Lower lobe of right lung (tissue), 2 donors: Measurements from ENCODE around the gene RPS6KB2. TPM values are rescaled to one million over a fixed set of nuclear protein-coding genes. Genes with fewer than 3 reads are reported as not detected.
A peak's percentile ranks its signal among the peaks of the same experiment; 100 is the strongest.

Source experiments
- ATAC-seq, 2 donors: fragments of 200-7000 bp; cut with Tn5 transposase; one replicate each; pipeline ENCODE4 v1.9.1; 2020 to 2022; ENCODE audit warnings: mild to moderate bottlenecking in 2 of 2, moderate library complexity in 2 of 2
- DNase-seq: peaks from one replicate; pipeline ENCODE4 v3.0.0-alpha.2; 2020
- H3K27ac ChIP-seq: fragments of 200-600 bp; one replicate; pipeline ENCODE4 v1.8.0; 2022
- H3K27me3 ChIP-seq: fragments of 200-600 bp; one replicate; pipeline ENCODE4 v1.8.0; 2022; ENCODE audit warnings: low read depth
- H3K36me3 ChIP-seq: fragments of 200-600 bp; one replicate; pipeline ENCODE4 v1.8.0; 2022; ENCODE audit warnings: mild to moderate bottlenecking
- H3K4me1 ChIP-seq: fragments of 200-600 bp; one replicate; pipeline ENCODE4 v1.8.0; 2022
- H3K4me3 ChIP-seq: fragments of 200-600 bp; one replicate; pipeline ENCODE4 v1.8.0; 2022; ENCODE audit warnings: mild to moderate bottlenecking
- H3K9me3 ChIP-seq: fragments of 200-600 bp; one replicate; pipeline ENCODE4 v1.8.0; 2022
- CTCF ChIP-seq: fragments of 200-600 bp; IDR thresholded peaks from one replicate; pipeline ENCODE4 v1.8.0; 2022; ENCODE audit warnings: antibody characterized with exemption, mild to moderate bottlenecking
- intact Hi-C: fragments of 100-400 bp; cut with DNase I; formaldehyde crosslinking; loops from one replicate; pipeline ENCODE4 v1.11.0; 2022
- total RNA-seq: library from RNA; stranded (reverse); fragmentation: NEBNext Ultra II Directional; extraction: Animal tissue kit (Norgen Biotek cat#: 25700); gene quantifications from one replicate; pipeline ENCODE4 v1.2.1, GENCODE V29; 2021
- donor health status: DM: no; HTN: yes; CAD: no; lungs with severe emphysema.

The RPS6KB2 gene
- total RNA-seq, 1 donor from 2014 or later = 42.1 TPM

GRCh38 chr11:67419325-67420049, 8.8 kb upstream of the RPS6KB2 start:
- H3K36me3 ChIP-seq = no peaks in the 10 kb centered on the region
- no peaks in the 10 kb centered on the region for H3K9me3 ChIP-seq
- peak overlapping the region; percentile 91 for H3K27ac ChIP-seq
- H3K27me3 ChIP-seq = no peaks in the 10 kb centered on the region
- DNase-seq = no peak
- TF ChIP-seq CTCF = no peak
- intact Hi-C loops = no loop called here
- H3K4me1 ChIP-seq = peaks cover 55% of the 10 kb centered on the region
- no peak for ATAC-seq
- no peak overlapping the region for H3K4me3 ChIP-seq

GRCh38 chr11:67420147-67420645, 8.1 kb upstream of the RPS6KB2 start:
- intact Hi-C loops = no loop called here
- no peak for ATAC-seq
- peak overlapping the region; percentile 66 for H3K4me3 ChIP-seq
- no peaks in the 10 kb centered on the region for H3K27me3 ChIP-seq
- H3K27ac ChIP-seq = peak overlapping the region; percentile 91
- H3K4me1 ChIP-seq = peaks cover 49% of the 10 kb centered on the region
- H3K9me3 ChIP-seq = no peaks in the 10 kb centered on the region
- no peak for DNase-seq
- no peak for TF ChIP-seq CTCF
- no peaks in the 10 kb centered on the region for H3K36me3 ChIP-seq

- Histone ChIP-seq H3K4me3 (peak overlapping the region; percentile 66), H3K4me1 (peaks cover 44% of the 10 kb centered on the region), H3K27me3 (no peaks in the 10 kb centered on the region), H3K9me3 (no peaks in the 10 kb centered on the region), H3K27ac (peak overlapping the region; percentile 91), H3K36me3 (no peaks in the 10 kb centered on the region)
- intact Hi-C loops = no loop called here
- no peak for TF ChIP-seq CTCF
- ATAC-seq = peak; percentile 97
- peak; percentile 98 for DNase-seq
Measured at GRCh38 chr11:67420646-67421429, 7.5 kb upstream of the RPS6KB2 start.

- Histone ChIP-seq H3K4me1 (peaks cover 37% of the 10 kb centered on the region), H3K9me3 (no peaks in the 10 kb centered on the region), H3K36me3 (no peaks in the 10 kb centered on the region), H3K27ac (peak overlapping the region; percentile 91), H3K4me3 (peak overlapping the region; percentile 66), H3K27me3 (no peaks in the 10 kb centered on the region)
- DNase-seq (no peak), ATAC-seq (peak in 1 of 2 donors; percentile 23)
- intact Hi-C loops = no loop called here
- no peak for TF ChIP-seq CTCF
Measured at GRCh38 chr11:67421430-67422031, 6.8 kb upstream of the RPS6KB2 start.

- ATAC-seq = no peak
- intact Hi-C loops = no loop called here
Measured at GRCh38 chr11:67422891-67423290, 5.4 kb upstream of the RPS6KB2 start.

More at GRCh38 chr11:67422891-67423290, 5.4 kb upstream of the RPS6KB2 start:
- Histone ChIP-seq H3K4me1 (peaks cover 35% of the 10 kb centered on the region), H3K4me3 (no peak overlapping the region), H3K27me3 (no peaks in the 10 kb centered on the region), H3K9me3 (no peaks in the 10 kb centered on the region), H3K36me3 (no peaks in the 10 kb centered on the region), H3K27ac (no peak overlapping the region)
- no peak for DNase-seq
- TF ChIP-seq CTCF = no peak
